ENCODE measurements around the gene PWWP2B. TPM values are rescaled to one million over a fixed set of nuclear protein-coding genes. Genes with fewer than 3 reads are reported as not detected.

The PWWP2B gene
- total and polyA plus RNA-seq, 2 of the 13 experiments (the other 11 are each of a cell fraction or from before 2014, with no cell fraction given), result 2.3 to 4.7 TPM

GRCh38 chr10:132465193-132465888 lies 68.3 kb downstream of the PWWP2B start:
- in situ Hi-C loops (cut with HindIII; ENCODE audit: extremely low pct_ligation_motif_present, low pct_unique_long_range_greater_than_20kb), result no loop called here
- DNase-seq (ENCODE audit: low spot score) (no peak), FAIRE-seq (no peak), ATAC-seq (no peak)
- H3K36me3 ChIP-seq (replicated peaks in 1 of 2; ENCODE audit: control insufficient read depth in 1 of 2, insufficient read depth in 2 of 2, low read length in 2 of 2), result no peaks in the 10 kb centered on the region
- H3K4me1 ChIP-seq (ENCODE audit: insufficient read depth, low read length), result peaks cover 22% of the 10 kb centered on the region
- POLR2A ChIA-PET, result no interaction called here
- H3K27ac ChIP-seq (ENCODE audit: extremely low read length, insufficient read depth, low read length), result no peak overlapping the region
- H3K4me2 ChIP-seq (ENCODE audit: low read depth, low read length), result no peak overlapping the region
- intact Hi-C loops (cut with micrococcal nuclease; ENCODE audit: unreplicated experiment), result no loop called here
- H3K4me3 ChIP-seq (replicated peaks in 1 of 3; ENCODE audit: insufficient read depth in 1 of 3, low read depth in 2 of 3, low read length in 3 of 3), result no peak overlapping the region
- peaks cover 29 to 72% of the 10 kb centered on the region in 2 experiments for H3K27me3 ChIP-seq (ENCODE audit: control insufficient read depth in 1 of 2, insufficient read depth in 2 of 2, low read length in 2 of 2)
- H4K20me1 ChIP-seq (ENCODE audit: insufficient read depth, low read length), result no peaks in the 10 kb centered on the region
- CTCF ChIA-PET (ENCODE audit: low intra/inter-chr PET ratio, low total read pairs), result no interaction called here
- H3K9me3 ChIP-seq (ENCODE audit: low read length), result no peaks in the 10 kb centered on the region
- WGBS (ENCODE audit: low lambda C conversion rate), result 83% methylated on average over 15 of the region's 35 CpGs
- H2AFZ ChIP-seq (ENCODE audit: low read length), result no peak overlapping the region
- H3K9ac ChIP-seq (ENCODE audit: insufficient read depth, low read depth, low read length), result no peak overlapping the region
- no TSS peak for BruUV-seq (replicated peaks)
- no peaks in the 10 kb centered on the region for H3K79me2 ChIP-seq (ENCODE audit: insufficient read depth, low read length)
- no peak for TF ChIP-seq ZNF292 (CRISPR knock-in tag; IDR thresholded peaks at IDR 0.05; ENCODE audit: borderline replicate concordance, low read depth)
- no peak for TF ChIP-seq ZNF232 (CRISPR knock-in tag; IDR thresholded peaks at IDR 0.05; ENCODE audit: borderline replicate concordance)
- TF ChIP-seq PITX1 (CRISPR knock-in tag; IDR thresholded peaks at IDR 0.05), result no peak
- TF ChIP-seq RFXANK (CRISPR knock-in tag; IDR thresholded peaks at IDR 0.05), result no peak
- TF ChIP-seq SKIL (CRISPR knock-in tag; IDR thresholded peaks at IDR 0.05; ENCODE audit: borderline replicate concordance), result no peak
- TF ChIP-seq ETV5 (CRISPR knock-in tag; IDR thresholded peaks at IDR 0.05; ENCODE audit: borderline replicate concordance), result no peak
- TF ChIP-seq SNAPC5 (CRISPR knock-in tag; IDR thresholded peaks at IDR 0.05; ENCODE audit: borderline replicate concordance), result no peak
- TF ChIP-seq ZNF431 (CRISPR knock-in tag; IDR thresholded peaks at IDR 0.05; ENCODE audit: borderline replicate concordance, low read depth), result no peak
- no peak for TF ChIP-seq MLXIP (CRISPR knock-in tag; IDR thresholded peaks at IDR 0.05; ENCODE audit: borderline replicate concordance)
- TF ChIP-seq NRL (CRISPR knock-in tag; IDR thresholded peaks at IDR 0.05; ENCODE audit: borderline replicate concordance), result no peak
- TF ChIP-seq CAMTA2 (CRISPR knock-in tag; IDR thresholded peaks at IDR 0.05; ENCODE audit: borderline replicate concordance), result no peak
- no peak for TF ChIP-seq ZNF543 (CRISPR knock-in tag; IDR thresholded peaks at IDR 0.05)
- no peak for TF ChIP-seq REL (CRISPR knock-in tag; conservative IDR thresholded peaks at IDR 0.05)
- no peak for TF ChIP-seq ZNF24 (IDR thresholded peaks at IDR 0.05)
- TF ChIP-seq TBX3 (IDR thresholded peaks at IDR 0.05; ENCODE audit: borderline replicate concordance), result no peak
- no peak for TF ChIP-seq NR0B2 (CRISPR knock-in tag; IDR thresholded peaks at IDR 0.05)
- no peak for TF ChIP-seq PAWR (CRISPR knock-in tag; IDR thresholded peaks at IDR 0.05; ENCODE audit: borderline replicate concordance)
